Sigmoid colon (tissue), 7 donors: ENCODE measurements around the gene ARHGEF28. TPM values are rescaled to one million over a fixed set of nuclear protein-coding genes. Genes with fewer than 3 reads are reported as not detected.

Experiments
- DNase-seq: peaks from one replicate; pipeline ENCODE4 v3.0.0-alpha.2; 2019
- H3K27ac ChIP-seq, 4 donors: fragments of 200-600 bp; sonication (generic); one replicate each; pipeline ENCODE4 v1.5.1; 2016 to 2019; ENCODE audit warnings: mild to moderate bottlenecking in 1 of 4
- H3K27me3 ChIP-seq, 3 donors: fragments of 200-600 bp; sonication (generic); one replicate each; pipeline ENCODE4 v1.5.1; 2019; ENCODE audit warnings: mild to moderate bottlenecking in 1 of 3
- H3K36me3 ChIP-seq, 4 donors: fragments of 200-600 bp; sonication (generic); one replicate each; pipeline ENCODE4 v1.5.1; 2016 to 2019
- H3K4me1 ChIP-seq, 4 donors: fragments of 200-600 bp; sonication (generic); one replicate each; pipeline ENCODE4 v1.5.1; 2017 to 2019
- H3K4me3 ChIP-seq, 4 donors: fragments of 200-600 bp; sonication (generic); one replicate each; pipeline ENCODE4 v1.5.1; 2017 to 2019; ENCODE audit warnings: mild to moderate bottlenecking in 2 of 4, moderate library complexity in 1 of 4
- H3K9me3 ChIP-seq, 4 donors: fragments of 200-600 bp in 3 of 4; sonication (generic) in 3 of 4; one replicate each; pipeline versions ENCODE4 v1.5.1 to v1.6.1; 2013 to 2019
- CTCF ChIP-seq, 4 experiments: fragments of 450-650 bp in 3 of 4; fragments of 200-600 bp in 1 of 4; IDR thresholded peaks; one replicate each; pipeline ENCODE4 v1.5.1; 2016 to 2019; ENCODE audit warnings: antibody characterized with exemption in 4 of 4, mild to moderate bottlenecking in 3 of 4, moderate library complexity in 2 of 4
- EP300 ChIP-seq, 4 donors: sonication (generic); formaldehyde crosslinking; IDR thresholded peaks; one replicate each; pipeline ENCODE4 v1.6.1; 2017; ENCODE audit warnings: antibody characterized with exemption in 4 of 4
- POLR2A ChIP-seq, 2 donors: fragments of 450-650 bp; IDR thresholded peaks; one replicate each; pipeline ENCODE4 v1.6.1; 2016; ENCODE audit warnings: antibody characterized with exemption in 2 of 2, mild to moderate bottlenecking in 2 of 2, moderate library complexity in 2 of 2
- POLR2AphosphoS5 ChIP-seq, 4 donors: sonication (generic); formaldehyde crosslinking; IDR thresholded peaks; one replicate each; pipeline ENCODE4 v1.6.1; 2017; ENCODE audit warnings: antibody characterized with exemption in 4 of 4
- WGBS, 2 donors: extraction: QIAGEN DNeasy Blood & Tissue Kit; methylation state at CpG; one replicate each; pipeline ENCODE4 v1.1.7; 2013; 5-methylcytosine and 5-hydroxymethylcytosine counted together
- intact Hi-C: fragments of 100-400 bp; cut with DNase I; formaldehyde crosslinking; loops from one replicate; pipeline ENCODE4 v1.15.1; 2023
- polyA plus RNA-seq, 3 donors: library from polyadenylated mRNA; stranded (reverse); fragments of 200-250 nt; gene quantifications; one replicate each; pipeline ENCODE4 v1.2.3, GENCODE V29; 2013
- total RNA-seq, 4 donors: library from RNA; depleted of rRNA; stranded (reverse); fragments of >200 nt; gene quantifications; one replicate each; pipeline ENCODE4 v1.1.0, GENCODE V29; 2016
- donor health status: healthy with polysubstance abuse.
- donor health status: Bipolar disorder and iron deficiency.
- donor health status: healthy.

The ARHGEF28 gene
- total and polyA plus RNA-seq, 7 donors, result 3.0 to 6.9 (median 3.7) TPM

- no peak overlapping the region for H3K4me3 ChIP-seq
- TF ChIP-seq CTCF (IDR thresholded peaks at IDR 0.05), result no peak
- no peak for TF ChIP-seq EP300 (IDR thresholded peaks at IDR 0.05)
- no peak for TF ChIP-seq POLR2A (IDR thresholded peaks at IDR 0.05)
- no peak for TF ChIP-seq POLR2AphosphoS5 (IDR thresholded peaks at IDR 0.05)
- H3K9me3 ChIP-seq, result no peaks in the 10 kb centered on the region
- no peaks in the 10 kb centered on the region for H3K4me1 ChIP-seq
- no peak overlapping the region for H3K27ac ChIP-seq
- WGBS, 2 donors, result 12 to 58% methylated on average over 3 of the region's 3 CpGs
- DNase-seq, result no peak
- H3K27me3 ChIP-seq, result no peaks in the 10 kb centered on the region
- intact Hi-C loops, result no loop called here
- H3K36me3 ChIP-seq, result no peaks in the 10 kb centered on the region
Observed at GRCh38 chr5:73612799-73613198, 13.2 kb upstream of the ARHGEF28 start.

GRCh38 chr5:73615085-73615484 is 10.9 kb upstream of the ARHGEF28 start:
- no peaks in the 10 kb centered on the region for H3K4me1 ChIP-seq
- no peak overlapping the region for H3K27ac ChIP-seq
- 47 to 84% methylated on average over 2 of the region's 2 CpGs for WGBS, 2 donors
- no peaks in the 10 kb centered on the region for H3K27me3 ChIP-seq
- intact Hi-C loops, result no loop called here
- H3K36me3 ChIP-seq, result no peaks in the 10 kb centered on the region
- TF ChIP-seq CTCF (IDR thresholded peaks at IDR 0.05) (no peak), EP300 (IDR thresholded peaks at IDR 0.05) (no peak), POLR2AphosphoS5 (IDR thresholded peaks at IDR 0.05) (no peak), POLR2A (IDR thresholded peaks at IDR 0.05) (no peak)
- no peaks in the 10 kb centered on the region for H3K9me3 ChIP-seq
- no peak for DNase-seq
- no peak overlapping the region for H3K4me3 ChIP-seq

GRCh38 chr5:73615947-73616346 is 10.0 kb upstream of the ARHGEF28 start:
- intact Hi-C loops, result no loop called here

GRCh38 chr5:73617510-73618279 is 8.3 kb upstream of the ARHGEF28 start:
- H3K4me1 ChIP-seq, result no peaks in the 10 kb centered on the region
- H3K27me3 ChIP-seq, result no peaks in the 10 kb centered on the region
- peak overlapping the region in 1 of 4 donors; percentile 0 for H3K27ac ChIP-seq
- H3K4me3 ChIP-seq, result no peak overlapping the region
- WGBS, 2 donors, result 69 to 70% methylated on average over 9 of the region's 9 CpGs
- no peak for DNase-seq
- no peaks in the 10 kb centered on the region for H3K36me3 ChIP-seq
- no peaks in the 10 kb centered on the region for H3K9me3 ChIP-seq
- intact Hi-C loops, result no loop called here
- TF ChIP-seq POLR2AphosphoS5 (IDR thresholded peaks at IDR 0.05), result no peak
- no peak for TF ChIP-seq CTCF (IDR thresholded peaks at IDR 0.05)
- no peak for TF ChIP-seq POLR2A (IDR thresholded peaks at IDR 0.05)
- no peak for TF ChIP-seq EP300 (IDR thresholded peaks at IDR 0.05)

More at GRCh38 chr5:73615947-73616346, 10.0 kb upstream of the ARHGEF28 start:
- Histone ChIP-seq H3K4me1 (no peaks in the 10 kb centered on the region), H3K36me3 (no peaks in the 10 kb centered on the region), H3K27me3 (no peaks in the 10 kb centered on the region), H3K27ac (no peak overlapping the region), H3K4me3 (no peak overlapping the region), H3K9me3 (no peaks in the 10 kb centered on the region)
- 88 to 94% methylated on average over 4 of the region's 4 CpGs for WGBS, 2 donors
- TF ChIP-seq POLR2A (IDR thresholded peaks at IDR 0.05), result no peak
- TF ChIP-seq CTCF (IDR thresholded peaks at IDR 0.05), result no peak
- TF ChIP-seq EP300 (IDR thresholded peaks at IDR 0.05), result no peak
- no peak for TF ChIP-seq POLR2AphosphoS5 (IDR thresholded peaks at IDR 0.05)
- DNase-seq, result no peak
